GM12865 (cell line): ENCODE data around the gene FAM20C.

Experiments
- DNase-seq: peaks from one replicate; pipeline ENCODE4 v3.0.0; 2010; ENCODE audit warnings: low read depth
- H3K4me3 ChIP-seq: 2 replicates; pipeline ENCODE4 v1.5.1; 2011; ENCODE audit warnings: mild to moderate bottlenecking, low read depth, low read length, control low read depth
- CTCF ChIP-seq: IDR thresholded peaks from 2 replicates; pipeline ENCODE4 v1.5.1; 2011; ENCODE audit warnings: low read length, control low read depth, low read depth, inconsistent platforms; ENCODE audit not compliant: insufficient read depth; ENCODE audit errors: missing control alignments

The FAM20C gene

GRCh38 chr7:265998-266850 is 73.9 kb downstream of the FAM20C start:
- DNase-seq, result no peak
- no peak overlapping the region for H3K4me3 ChIP-seq
- no peak for TF ChIP-seq CTCF

- no peak for DNase-seq
- TF ChIP-seq CTCF, result no peak
- H3K4me3 ChIP-seq, result no peak overlapping the region
These were observed 74.8 kb downstream of the FAM20C start for GRCh38 chr7:266851-267840.

GRCh38 chr7:268991-269390 is 76.6 kb downstream of the FAM20C start:
- no peak overlapping the region for H3K4me3 ChIP-seq
- DNase-seq, result no peak
- no peak for TF ChIP-seq CTCF

GRCh38 chr7:269721-270120 is 77.3 kb downstream of the FAM20C start:
- TF ChIP-seq CTCF, result no peak
- no peak overlapping the region for H3K4me3 ChIP-seq
- no peak for DNase-seq

- H3K4me3 ChIP-seq, result no peak overlapping the region
- TF ChIP-seq CTCF, result no peak
- DNase-seq, result no peak
These were observed 78.1 kb downstream of the FAM20C start for GRCh38 chr7:270351-270983.

GRCh38 chr7:271266-272107 is 79.1 kb downstream of the FAM20C start:
- H3K4me3 ChIP-seq, result no peak overlapping the region
- no peak for DNase-seq
- TF ChIP-seq CTCF, result no peak
